ENCODE data around the gene TMC3. TPM values are rescaled to one million over a fixed set of nuclear protein-coding genes. Genes with fewer than 3 reads are reported as not detected.

Gene TMC3
- total RNA-seq, 1 donor from 2014 or later: not detected

- no peak for TF ChIP-seq CTCF (IDR thresholded peaks at IDR 0.05; ENCODE audit: insufficient read depth, low read length, poor library complexity, severe bottlenecking)
- no peaks in the 10 kb centered on the region for H3K36me3 ChIP-seq (ENCODE audit: control insufficient read depth, insufficient read depth, low read length)
- no peak overlapping the region for H3K4me3 ChIP-seq (ENCODE audit: low read depth, low read length)
- no peak for DNase-seq (ENCODE audit: low read depth)
- no peaks in the 10 kb centered on the region for H3K27me3 ChIP-seq (ENCODE audit: control insufficient read depth, insufficient read depth, low read length)
Measured at GRCh38 chr15:81413851-81414250, 39.8 kb upstream of the TMC3 start.

- TF ChIP-seq CTCF (IDR thresholded peaks at IDR 0.05; ENCODE audit: insufficient read depth, low read length, poor library complexity, severe bottlenecking): no peak
- Histone ChIP-seq H3K36me3 (ENCODE audit: control insufficient read depth, insufficient read depth, low read length) (no peaks in the 10 kb centered on the region), H3K27me3 (ENCODE audit: control insufficient read depth, insufficient read depth, low read length) (peaks cover 6% of the 10 kb centered on the region), H3K4me3 (ENCODE audit: low read depth, low read length) (no peak overlapping the region)
- no peak for DNase-seq (ENCODE audit: low read depth)
Measured at GRCh38 chr15:81411969-81412633, 38.1 kb upstream of the TMC3 start.

GRCh38 chr15:81411051-81411450 lies 37.0 kb upstream of the TMC3 start:
- TF ChIP-seq CTCF (IDR thresholded peaks at IDR 0.05; ENCODE audit: insufficient read depth, low read length, poor library complexity, severe bottlenecking): no peak
- Histone ChIP-seq H3K27me3 (ENCODE audit: control insufficient read depth, insufficient read depth, low read length) (peaks cover 6% of the 10 kb centered on the region), H3K4me3 (ENCODE audit: low read depth, low read length) (no peak overlapping the region), H3K36me3 (ENCODE audit: control insufficient read depth, insufficient read depth, low read length) (no peaks in the 10 kb centered on the region)
- DNase-seq (ENCODE audit: low read depth): no peak

GRCh38 chr15:81410318-81410753 lies 36.3 kb upstream of the TMC3 start:
- H3K36me3 ChIP-seq (ENCODE audit: control insufficient read depth, insufficient read depth, low read length): no peaks in the 10 kb centered on the region
- peak; percentile 44 for TF ChIP-seq CTCF (IDR thresholded peaks at IDR 0.05; ENCODE audit: insufficient read depth, low read length, poor library complexity, severe bottlenecking)
- DNase-seq (ENCODE audit: low read depth): peak; percentile 21
- no peak overlapping the region for H3K4me3 ChIP-seq (ENCODE audit: low read depth, low read length)
- peaks cover 6% of the 10 kb centered on the region for H3K27me3 ChIP-seq (ENCODE audit: control insufficient read depth, insufficient read depth, low read length)

- peaks cover 6% of the 10 kb centered on the region for H3K27me3 ChIP-seq (ENCODE audit: control insufficient read depth, insufficient read depth, low read length)
- no peaks in the 10 kb centered on the region for H3K36me3 ChIP-seq (ENCODE audit: control insufficient read depth, insufficient read depth, low read length)
- TF ChIP-seq CTCF (IDR thresholded peaks at IDR 0.05; ENCODE audit: insufficient read depth, low read length, poor library complexity, severe bottlenecking): no peak
- DNase-seq (ENCODE audit: low read depth): no peak
- H3K4me3 ChIP-seq (ENCODE audit: low read depth, low read length): no peak overlapping the region
Measured at GRCh38 chr15:81407718-81408117, 33.7 kb upstream of the TMC3 start.

- peaks cover 6% of the 10 kb centered on the region for H3K27me3 ChIP-seq (ENCODE audit: control insufficient read depth, insufficient read depth, low read length)
- DNase-seq (ENCODE audit: low read depth): no peak
- H3K36me3 ChIP-seq (ENCODE audit: control insufficient read depth, insufficient read depth, low read length): no peaks in the 10 kb centered on the region
- H3K4me3 ChIP-seq (ENCODE audit: low read depth, low read length): no peak overlapping the region
- no peak for TF ChIP-seq CTCF (IDR thresholded peaks at IDR 0.05; ENCODE audit: insufficient read depth, low read length, poor library complexity, severe bottlenecking)
Measured at GRCh38 chr15:81407176-81407575, 33.2 kb upstream of the TMC3 start.

Data from kidney epithelial cell (primary cell).